SK-N-SH treated with all-trans-retinoic acid at 6 μM for 48 hours (cell line): ENCODE measurements around the gene ACOXL.

Source experiments
- POU6F1 ChIP-seq: fragments of 250-450 bp; sonication (Bioruptor Pico); IDR thresholded peaks from 2 replicates; pipeline ENCODE4 v1.8.0; 2021; ENCODE audit warnings: low read depth, mild to moderate bottlenecking, moderate library complexity, borderline replicate concordance
- RARB ChIP-seq: fragments of 250-450 bp; sonication (Bioruptor Pico); IDR thresholded peaks from 2 replicates; pipeline ENCODE4 v1.8.0; 2021; ENCODE audit warnings: mild to moderate bottlenecking, moderate library complexity
- ZC3H10 ChIP-seq: fragments of 250-450 bp; sonication (Bioruptor Pico); IDR thresholded peaks from 2 replicates; pipeline ENCODE4 v1.5.1; 2021; ENCODE audit warnings: mild to moderate bottlenecking, moderate library complexity
- ZFP30 ChIP-seq: fragments of 450-650 bp; formaldehyde crosslinking; IDR thresholded peaks from 2 replicates; pipeline ENCODE4 v1.5.0; 2022; ENCODE audit warnings: mild to moderate bottlenecking, moderate library complexity
- TF ChIP-seq, protein P1 (sequence below): fragments of 250-450 bp; sonication (Bioruptor Pico); IDR thresholded peaks from 2 replicates; pipeline ENCODE4 v1.8.0; 2020; ENCODE audit warnings: mild to moderate bottlenecking, moderate library complexity, borderline replicate concordance
- TF ChIP-seq, protein P2 (sequence below): fragments of 250-450 bp; sonication (Bioruptor Pico); IDR thresholded peaks from 2 replicates; pipeline ENCODE4 v1.5.1; 2020; ENCODE audit warnings: low read depth, mild to moderate bottlenecking, moderate library complexity

GRCh38 chr2:110940376-110940910 is 208.1 kb downstream of the ACOXL start:
- TF ChIP-seq, protein P1, sequence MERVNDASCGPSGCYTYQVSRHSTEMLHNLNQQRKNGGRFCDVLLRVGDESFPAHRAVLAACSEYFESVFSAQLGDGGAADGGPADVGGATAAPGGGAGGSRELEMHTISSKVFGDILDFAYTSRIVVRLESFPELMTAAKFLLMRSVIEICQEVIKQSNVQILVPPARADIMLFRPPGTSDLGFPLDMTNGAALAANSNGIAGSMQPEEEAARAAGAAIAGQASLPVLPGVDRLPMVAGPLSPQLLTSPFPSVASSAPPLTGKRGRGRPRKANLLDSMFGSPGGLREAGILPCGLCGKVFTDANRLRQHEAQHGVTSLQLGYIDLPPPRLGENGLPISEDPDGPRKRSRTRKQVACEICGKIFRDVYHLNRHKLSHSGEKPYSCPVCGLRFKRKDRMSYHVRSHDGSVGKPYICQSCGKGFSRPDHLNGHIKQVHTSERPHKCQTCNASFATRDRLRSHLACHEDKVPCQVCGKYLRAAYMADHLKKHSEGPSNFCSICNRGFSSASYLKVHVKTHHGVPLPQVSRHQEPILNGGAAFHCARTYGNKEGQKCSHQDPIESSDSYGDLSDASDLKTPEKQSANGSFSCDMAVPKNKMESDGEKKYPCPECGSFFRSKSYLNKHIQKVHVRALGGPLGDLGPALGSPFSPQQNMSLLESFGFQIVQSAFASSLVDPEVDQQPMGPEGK: no peak
- TF ChIP-seq ZFP30 (CRISPR knock-in tag): no peak
- TF ChIP-seq ZC3H10 (CRISPR knock-in tag): no peak
- TF ChIP-seq, protein P2, sequence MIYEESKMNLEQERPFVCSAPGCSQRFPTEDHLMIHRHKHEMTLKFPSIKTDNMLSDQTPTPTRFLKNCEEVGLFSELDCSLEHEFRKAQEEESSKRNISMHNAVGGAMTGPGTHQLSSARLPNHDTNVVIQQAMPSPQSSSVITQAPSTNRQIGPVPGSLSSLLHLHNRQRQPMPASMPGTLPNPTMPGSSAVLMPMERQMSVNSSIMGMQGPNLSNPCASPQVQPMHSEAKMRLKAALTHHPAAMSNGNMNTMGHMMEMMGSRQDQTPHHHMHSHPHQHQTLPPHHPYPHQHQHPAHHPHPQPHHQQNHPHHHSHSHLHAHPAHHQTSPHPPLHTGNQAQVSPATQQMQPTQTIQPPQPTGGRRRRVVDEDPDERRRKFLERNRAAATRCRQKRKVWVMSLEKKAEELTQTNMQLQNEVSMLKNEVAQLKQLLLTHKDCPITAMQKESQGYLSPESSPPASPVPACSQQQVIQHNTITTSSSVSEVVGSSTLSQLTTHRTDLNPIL (CRISPR knock-in tag): no peak
- no peak for TF ChIP-seq POU6F1 (CRISPR knock-in tag)
- no peak for TF ChIP-seq RARB (CRISPR knock-in tag)
